Caco-2 (cell line): ENCODE data around the gene EMILIN3. TPM values are rescaled to one million over a fixed set of nuclear protein-coding genes. Genes with fewer than 3 reads are reported as not detected.

Experiments
- total RNA-seq: library from RNA; stranded (reverse); gene quantifications from 2 replicates; pipeline ENCODE4 v1.2.3, GENCODE V29; 2022

The EMILIN3 gene
- total RNA-seq, 1 experiment from 2014 or later, result 0.50 TPM

Other genes with a start within 250 kb of the EMILIN3 start
- 196 and 205 TPM in 2 replicates for gene PLCG1, start 229.3 kb downstream of the EMILIN3 start, total RNA-seq
- gene ZHX3, start 49.1 kb downstream of the EMILIN3 start, total RNA-seq, result 22.9 and 24.6 TPM in 2 replicates
- gene LPIN3, start 26.0 kb downstream of the EMILIN3 start, total RNA-seq, result 32.6 and 32.8 TPM in 2 replicates